ENCODE measurements around the gene COL26A1.
A peak's percentile ranks its signal among the peaks of the same experiment; 100 is the strongest.
"Not testable (repeated sequence)": the region's sequence is repeated elsewhere in the genome, so short reads cannot be mapped to it uniquely, and the experiment has no call there.

The COL26A1 gene

GRCh38 chr7:101401390-101402080 is 38.9 kb downstream of the COL26A1 start:
- no peak for DNase-seq

- peak; percentile 65 for DNase-seq
Observed at GRCh38 chr7:101402081-101402779, 39.6 kb downstream of the COL26A1 start.

GRCh38 chr7:101402835-101403234 is 40.2 kb downstream of the COL26A1 start:
- no peak for DNase-seq

DNA sequence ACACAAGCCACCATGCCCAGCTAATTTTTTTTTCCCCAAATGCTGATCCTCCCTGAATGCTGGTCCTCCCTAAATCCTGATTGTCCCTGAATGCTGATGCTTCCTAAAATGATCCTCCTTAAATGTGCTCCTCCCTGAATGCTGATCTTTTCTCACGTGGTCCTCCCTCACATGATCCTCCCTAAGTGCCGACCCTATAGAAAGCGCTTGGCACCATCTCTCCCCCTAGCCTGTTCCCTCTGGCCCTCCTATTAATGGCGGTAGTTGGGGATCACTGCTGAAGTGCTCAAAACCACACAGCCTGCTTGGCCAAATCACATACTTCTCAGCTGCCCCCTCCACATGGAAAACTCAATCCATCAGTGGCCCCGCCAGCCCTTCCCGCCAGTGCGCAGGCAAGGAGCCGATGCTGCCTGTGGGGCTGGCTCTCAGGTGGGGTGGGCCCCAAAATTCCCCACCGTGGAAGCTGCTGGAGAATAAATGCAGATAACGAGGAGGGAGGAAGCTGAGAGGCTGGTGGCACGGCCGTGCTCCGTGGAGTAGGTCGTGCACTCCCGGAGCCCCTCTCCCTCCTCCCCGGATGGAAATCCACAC is 42.9 kb downstream of the COL26A1 start:
- DNase-seq, result no peak

- DNase-seq, result peak; percentile 74
Observed at GRCh38 chr7:101410743-101411507, 48.2 kb downstream of the COL26A1 start.

DNA sequence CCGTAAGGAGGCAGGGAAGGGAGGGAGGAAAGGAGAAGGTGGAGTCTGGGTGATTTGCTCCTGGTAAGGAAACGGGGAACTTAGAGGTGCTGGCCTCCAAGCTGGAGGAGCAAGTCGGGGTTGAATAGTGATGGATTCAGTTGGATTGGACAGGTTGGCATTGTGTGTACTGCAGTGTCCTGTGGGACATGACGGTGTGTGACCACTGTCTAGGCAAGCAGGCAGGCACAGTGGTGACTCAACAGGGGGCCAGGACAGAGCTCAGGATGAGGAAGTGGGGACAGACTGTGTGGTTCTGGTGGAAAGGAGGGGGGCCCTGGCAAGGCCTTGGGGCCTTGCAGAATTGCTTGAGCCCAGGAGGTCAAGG is 48.8 kb downstream of the COL26A1 start:
- no peak for DNase-seq

DNA sequence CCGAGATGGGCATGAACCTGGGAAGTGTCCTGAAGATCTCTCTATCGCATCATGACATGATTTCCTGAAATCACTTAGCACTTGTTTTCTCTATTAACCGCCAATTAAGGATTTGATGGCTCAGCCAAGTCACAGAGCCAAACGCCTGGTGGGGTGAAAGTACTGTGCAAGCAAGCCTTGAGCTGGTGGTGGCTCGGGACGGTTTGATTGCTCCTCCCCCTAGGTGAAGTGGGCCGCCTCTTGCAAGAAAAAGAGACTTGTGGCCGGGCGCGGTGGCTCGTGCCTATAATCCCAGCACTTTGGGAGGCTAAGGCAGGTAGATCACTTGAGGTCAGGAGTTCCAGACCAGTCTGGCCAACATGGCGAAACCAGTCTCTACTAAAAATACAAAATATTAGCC is 50.3 kb downstream of the COL26A1 start:
- DNase-seq, result no peak

- DNase-seq, result no peak
Observed at GRCh38 chr7:101418694-101419093, 56.0 kb downstream of the COL26A1 start.

GRCh38 chr7:101419831-101420230 is 57.2 kb downstream of the COL26A1 start:
- no peak for DNase-seq

GRCh38 chr7:101420436-101420835 is 57.8 kb downstream of the COL26A1 start:
- DNase-seq, result no peak

- no peak for DNase-seq
Observed at GRCh38 chr7:101422356-101423195, 59.9 kb downstream of the COL26A1 start.

DNA sequence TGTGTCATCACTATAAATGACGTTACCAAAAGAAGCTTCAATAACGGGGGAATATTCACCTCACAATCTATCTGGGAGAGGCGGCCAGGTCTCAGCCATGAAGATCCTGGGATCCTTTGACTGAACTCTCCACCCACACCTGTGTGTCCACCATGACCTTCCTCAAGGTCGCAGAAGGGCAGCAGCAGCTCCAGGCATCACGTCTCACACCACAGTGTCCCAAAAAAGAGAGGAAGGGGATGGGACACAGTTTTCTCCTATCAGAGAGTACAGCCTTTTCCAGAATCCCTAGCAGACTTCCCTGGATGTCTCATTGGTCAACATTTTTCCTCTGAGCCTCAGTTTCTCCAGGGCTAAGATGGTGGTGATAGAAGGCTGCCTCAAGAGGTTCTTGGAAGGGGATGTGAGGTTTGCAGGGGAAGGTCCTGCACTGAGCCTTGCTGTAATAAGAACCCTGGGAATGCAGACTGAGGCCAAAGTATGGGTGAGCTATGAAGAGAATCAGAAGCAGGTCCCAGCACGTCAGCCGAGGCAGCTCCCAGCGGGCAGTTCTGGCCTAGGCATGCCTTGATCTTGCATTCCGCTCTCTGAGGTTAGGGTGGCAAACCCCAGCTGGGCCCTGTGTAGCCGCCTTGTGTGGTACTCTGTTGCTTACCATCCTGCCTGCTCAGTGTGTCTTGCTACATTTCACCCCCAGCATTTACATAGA is 63.8 kb downstream of the COL26A1 start:
- no peak for DNase-seq

- DNase-seq, result no peak
Observed at GRCh38 chr7:101428093-101428866, 65.6 kb downstream of the COL26A1 start.

- DNase-seq, result no peak
Observed at GRCh38 chr7:101432316-101432715, 69.6 kb downstream of the COL26A1 start.

DNA sequence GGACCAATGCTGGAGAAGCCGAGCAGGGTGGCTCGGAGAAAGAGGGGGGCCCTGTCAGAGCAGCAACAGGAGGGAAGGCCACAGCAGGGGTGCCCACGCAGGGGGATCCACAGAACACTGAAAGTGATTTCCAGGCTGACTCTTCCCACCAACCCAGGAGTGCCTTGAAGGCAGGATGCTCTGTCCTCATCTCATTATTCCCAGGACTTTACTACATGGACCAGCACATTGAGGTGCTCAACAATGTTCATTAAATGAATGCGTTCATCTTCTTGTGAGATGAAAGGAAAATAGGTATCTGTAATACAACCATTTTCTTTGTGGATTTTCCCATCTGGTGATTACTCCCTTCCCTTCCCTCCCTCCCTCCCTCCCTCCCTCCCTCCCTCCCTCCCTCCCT is 71.0 kb downstream of the COL26A1 start:
- DNase-seq, result no peak

DNA sequence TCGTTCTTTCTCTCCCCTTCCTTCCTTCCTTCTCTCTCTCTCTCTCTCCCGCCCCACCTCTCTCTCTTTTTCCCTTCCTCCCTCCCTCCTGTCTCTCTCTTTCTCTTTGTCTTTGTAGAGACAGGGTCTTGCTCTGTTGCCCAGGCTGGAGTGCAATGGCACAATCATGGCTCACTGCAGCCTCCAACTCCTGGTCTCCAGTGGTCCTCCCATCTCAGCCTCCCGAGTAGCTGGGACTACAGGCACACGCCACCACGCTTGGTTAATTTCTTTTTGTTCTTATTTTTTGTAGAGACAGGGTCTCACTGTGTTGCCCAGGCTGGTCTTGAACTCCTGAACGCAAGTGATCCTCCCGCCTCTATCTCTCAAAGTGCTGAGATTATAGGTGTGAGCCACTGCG is 71.5 kb downstream of the COL26A1 start:
- DNase-seq, result not testable (repeated sequence)

DNA sequence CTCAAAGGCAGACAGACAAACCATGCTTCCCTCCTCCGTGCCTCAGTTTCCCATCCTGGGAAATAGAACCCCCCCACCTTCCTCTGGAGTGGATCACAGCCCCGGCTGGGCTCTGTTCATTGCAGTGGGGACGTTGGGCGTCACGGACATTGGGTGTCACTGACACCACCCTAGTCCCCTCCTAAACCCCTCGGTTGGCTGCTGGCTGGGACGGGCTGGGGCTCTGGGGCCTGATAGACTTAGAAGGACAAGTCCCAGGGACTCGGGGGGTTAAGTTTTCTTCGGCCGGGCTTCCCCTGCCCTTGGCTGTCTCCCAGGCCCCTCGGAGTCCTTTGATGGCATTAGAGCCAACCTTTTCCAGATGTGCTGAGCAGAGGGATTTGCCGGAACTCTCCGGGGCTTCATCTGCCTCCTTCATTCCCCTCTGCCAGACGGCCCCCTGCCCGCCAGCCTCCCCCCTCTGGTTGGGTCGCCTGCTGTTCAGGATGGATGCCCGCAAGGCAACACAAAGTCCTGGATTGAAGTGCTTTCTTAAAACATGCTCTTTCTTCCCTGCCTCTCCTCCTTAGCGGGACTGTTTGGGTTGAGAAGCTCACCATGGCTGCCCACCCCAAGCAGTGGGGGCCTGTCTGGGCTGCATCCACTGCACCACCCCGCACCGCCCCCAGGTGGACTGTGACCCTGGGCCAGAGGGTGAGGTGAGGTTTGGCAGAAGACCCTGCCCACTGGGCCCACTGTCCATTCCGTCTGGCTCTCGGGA is 73.0 kb downstream of the COL26A1 start:
- DNase-seq, result peak; percentile 67

- DNase-seq, result no peak
Observed at GRCh38 chr7:101436221-101436735, 73.6 kb downstream of the COL26A1 start.

- DNase-seq, result no peak
Observed at GRCh38 chr7:101436857-101437576, 74.3 kb downstream of the COL26A1 start.

Measured in right kidney (tissue), 1 donor.